GM21526 (cell line): Measurements from ENCODE around the gene KIF17.

Source experiments
- ATAC-seq: cut with Tn5 transposase; IDR thresholded peaks from one replicate; pipeline ENCODE4 v1.9.1; 2021; ENCODE audit warnings: moderate library complexity; ENCODE audit not compliant: unreplicated experiment, low FRiP score

Gene KIF17

DNA sequence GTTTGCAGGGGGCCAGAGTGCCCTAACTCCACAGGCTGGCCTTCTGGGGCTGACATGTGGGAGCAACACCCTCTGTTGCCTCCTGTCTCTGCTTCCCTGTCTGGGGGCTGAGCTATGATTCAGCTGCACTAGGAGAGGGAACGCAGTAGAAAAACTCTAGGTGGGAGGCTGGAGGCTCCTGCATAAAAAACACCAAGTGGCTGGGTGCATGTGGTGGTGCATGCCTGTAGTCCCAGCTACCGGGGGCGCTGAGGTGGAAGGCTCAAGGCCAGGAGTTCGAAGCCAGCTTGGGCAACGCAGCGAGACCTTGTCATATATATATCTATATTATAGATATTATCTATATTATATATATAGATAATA is 5.6 kb downstream of the KIF17 start:
- ATAC-seq: no peak

DNA sequence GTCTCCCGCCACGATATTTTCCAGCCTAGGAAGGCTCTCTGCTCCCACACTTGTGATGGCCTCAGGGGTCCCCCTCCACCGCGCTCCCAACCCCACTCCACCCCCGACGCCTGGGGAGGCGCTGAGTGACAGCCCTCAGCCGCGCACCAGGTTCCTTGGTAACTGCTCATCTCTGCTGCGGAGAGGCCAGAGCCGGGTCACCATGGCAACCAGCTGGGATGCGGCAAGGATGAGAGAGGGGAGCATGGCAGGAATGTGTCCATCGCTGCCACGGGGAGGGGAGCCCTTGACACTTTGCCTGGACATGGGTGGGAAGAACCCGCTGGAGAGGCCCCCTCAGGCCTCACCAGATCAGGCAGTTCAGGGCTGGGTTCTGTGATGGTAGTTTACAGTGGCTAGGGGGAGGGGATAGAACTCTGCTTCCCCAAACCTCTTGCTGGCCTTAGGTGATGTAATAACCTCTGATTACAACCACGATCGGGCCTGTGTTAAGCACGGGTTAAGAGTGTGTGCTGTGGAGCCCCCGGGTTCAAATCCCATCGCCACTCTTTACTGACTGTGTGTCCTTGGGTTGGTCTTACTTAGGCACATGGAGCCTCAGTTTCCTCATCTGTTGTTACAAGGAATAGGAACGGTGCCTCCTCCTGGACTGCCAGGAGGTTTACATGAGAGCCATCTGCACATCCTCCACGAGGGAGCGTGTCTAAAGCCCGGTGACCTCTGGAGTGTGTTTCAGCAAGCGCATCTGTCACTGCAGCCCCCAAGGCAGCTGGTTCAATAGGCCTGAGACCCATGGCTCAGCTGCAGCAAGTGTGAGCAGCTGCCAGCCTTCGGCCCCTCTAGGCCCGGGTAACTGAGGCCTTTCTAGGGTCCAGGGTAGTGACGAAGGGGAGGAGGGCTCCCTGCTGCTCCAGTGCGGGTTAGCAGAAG is 6.3 kb downstream of the KIF17 start:
- ATAC-seq: no peak

DNA sequence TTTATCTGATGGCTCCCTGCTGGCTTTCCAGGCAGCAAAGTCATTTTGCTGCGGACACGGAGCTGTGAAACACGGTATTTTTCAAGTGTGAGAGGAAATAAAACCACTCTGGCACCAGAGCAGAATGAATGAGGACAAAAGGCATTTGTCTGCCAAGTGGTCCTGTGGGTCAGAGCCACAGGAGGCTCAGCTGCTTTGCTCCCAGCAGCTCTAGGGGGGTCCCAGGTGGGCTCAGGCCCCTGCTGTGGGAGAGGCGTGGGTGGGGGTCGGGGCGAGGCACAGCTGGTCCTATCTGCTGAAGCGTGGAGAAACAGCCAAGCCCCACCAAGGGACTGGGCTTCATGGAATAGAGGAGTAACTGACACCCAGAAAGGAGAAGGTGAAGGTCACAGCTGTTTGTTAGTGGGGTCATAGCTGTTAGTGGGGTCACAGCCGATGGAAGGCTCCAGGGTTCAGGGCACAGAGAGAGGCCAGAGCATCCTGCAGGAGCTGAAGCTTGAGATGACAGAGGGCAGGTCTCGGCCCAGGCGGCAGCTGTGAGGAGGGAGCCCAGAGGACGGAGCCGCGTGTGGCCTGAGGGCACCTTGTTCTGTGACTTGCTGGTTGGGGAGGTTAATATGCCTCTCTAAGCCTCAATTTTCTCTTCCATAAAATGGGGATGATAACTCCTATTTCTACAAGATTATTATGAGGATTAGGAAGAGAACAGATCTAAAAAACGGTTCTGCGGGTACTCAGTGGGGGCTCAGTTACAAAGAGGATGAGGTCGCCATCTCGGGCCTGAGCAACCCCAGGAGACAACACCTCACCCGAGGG is 7.1 kb downstream of the KIF17 start:
- no peak for ATAC-seq

DNA sequence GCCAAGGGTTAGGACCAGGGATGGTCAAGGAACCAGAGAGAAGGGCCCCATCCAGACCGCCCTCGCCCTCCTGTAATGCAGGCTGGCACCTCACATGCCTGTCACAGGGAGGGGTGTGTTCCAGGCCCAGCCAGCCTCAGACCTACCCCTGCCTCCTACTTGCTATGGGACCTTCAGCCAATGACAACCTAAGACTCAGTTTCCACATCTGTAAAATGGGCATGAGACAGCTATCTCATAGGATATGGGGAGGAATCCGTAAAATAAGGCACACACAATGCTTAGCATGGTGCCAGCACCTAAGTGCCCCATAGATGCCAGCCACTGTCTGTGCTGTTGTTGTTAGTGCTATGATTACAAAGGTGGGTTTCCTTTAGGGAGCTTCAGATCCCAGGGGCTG is 7.9 kb downstream of the KIF17 start:
- ATAC-seq: no peak

DNA sequence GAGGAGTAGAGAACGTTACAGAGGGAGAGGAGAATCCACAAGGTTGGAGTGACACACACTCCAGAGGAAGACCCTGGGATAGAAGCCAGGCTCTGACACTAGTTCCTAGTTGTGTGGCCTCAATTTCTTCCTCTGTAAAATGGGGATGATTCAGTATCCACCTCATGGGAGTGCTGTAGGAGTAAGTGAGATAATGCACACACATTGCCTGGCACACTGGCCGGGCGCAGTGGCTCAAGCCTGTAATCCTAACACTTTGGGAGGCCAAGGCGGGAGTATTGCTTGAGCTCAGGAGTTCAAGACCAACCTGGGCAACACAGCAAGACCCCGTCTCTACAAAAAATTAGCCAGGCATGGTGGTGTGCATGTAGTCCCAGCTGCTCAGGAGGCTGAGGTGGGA is 8.9 kb downstream of the KIF17 start:
- ATAC-seq: no peak

DNA sequence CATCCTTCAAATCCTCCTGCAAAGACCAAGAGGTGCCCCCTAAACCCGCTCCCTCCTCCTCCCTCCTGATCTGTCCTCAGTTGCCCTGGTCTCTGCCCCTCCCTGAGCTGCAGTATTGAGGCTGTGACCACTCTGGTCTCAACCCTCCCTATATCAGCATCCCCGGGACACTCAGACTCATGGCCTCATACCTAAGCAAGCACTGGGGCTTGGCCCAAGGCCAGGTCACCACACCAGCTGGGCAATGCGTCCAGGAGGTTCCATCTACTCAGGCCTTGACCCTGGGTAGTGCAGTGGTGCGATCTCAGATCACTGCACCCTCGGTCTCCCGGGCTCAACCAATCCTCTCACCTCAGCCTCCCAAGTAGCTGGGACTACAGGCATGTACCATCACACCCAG is 9.8 kb downstream of the KIF17 start:
- no peak for ATAC-seq

DNA sequence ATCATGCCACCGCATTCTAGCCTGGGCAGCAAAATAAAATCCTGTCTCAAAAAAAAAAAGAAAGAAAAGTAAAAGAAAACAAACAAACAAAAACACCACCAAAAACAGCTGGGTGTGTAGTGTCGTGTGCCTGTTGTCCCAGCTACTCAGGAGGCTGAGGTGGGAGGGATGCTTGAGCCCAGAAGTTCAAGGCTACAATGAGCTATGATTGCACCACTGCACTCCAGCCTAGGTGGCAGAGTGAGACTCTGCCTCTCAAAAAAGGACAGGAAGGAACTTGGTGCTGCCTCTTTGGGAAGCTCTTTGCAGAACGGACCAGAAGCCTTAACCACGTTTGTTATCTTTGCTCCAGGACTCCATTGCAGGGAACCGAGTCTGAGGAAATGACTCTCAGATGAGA is 11.0 kb downstream of the KIF17 start:
- ATAC-seq: no peak

DNA sequence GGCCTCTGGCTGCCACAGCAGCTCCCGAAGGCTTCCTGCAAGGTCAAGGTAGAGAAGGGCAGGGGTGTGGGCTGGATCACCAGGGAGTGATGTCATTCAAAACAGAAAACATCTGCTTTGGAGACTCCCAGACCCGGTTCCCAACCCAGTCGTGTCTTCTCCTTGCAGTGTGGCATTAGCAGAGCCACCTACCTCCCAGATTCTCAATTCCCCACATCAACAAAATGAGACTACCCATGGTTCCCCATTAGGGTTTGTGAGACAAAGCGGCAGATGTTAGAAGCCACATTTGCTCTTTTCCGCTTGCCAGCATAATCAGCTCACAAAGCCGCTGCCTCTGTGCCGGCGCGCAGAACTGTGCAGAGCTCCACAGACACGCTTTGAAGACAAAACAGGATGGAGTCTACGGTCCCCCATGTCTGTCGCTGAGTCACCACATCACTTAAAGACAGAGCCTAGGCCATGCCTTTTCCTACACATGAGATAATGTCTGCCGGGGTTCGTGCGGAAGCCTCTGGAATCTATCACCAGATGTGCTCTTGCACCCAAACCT is 12.5 kb downstream of the KIF17 start:
- no peak for ATAC-seq

DNA sequence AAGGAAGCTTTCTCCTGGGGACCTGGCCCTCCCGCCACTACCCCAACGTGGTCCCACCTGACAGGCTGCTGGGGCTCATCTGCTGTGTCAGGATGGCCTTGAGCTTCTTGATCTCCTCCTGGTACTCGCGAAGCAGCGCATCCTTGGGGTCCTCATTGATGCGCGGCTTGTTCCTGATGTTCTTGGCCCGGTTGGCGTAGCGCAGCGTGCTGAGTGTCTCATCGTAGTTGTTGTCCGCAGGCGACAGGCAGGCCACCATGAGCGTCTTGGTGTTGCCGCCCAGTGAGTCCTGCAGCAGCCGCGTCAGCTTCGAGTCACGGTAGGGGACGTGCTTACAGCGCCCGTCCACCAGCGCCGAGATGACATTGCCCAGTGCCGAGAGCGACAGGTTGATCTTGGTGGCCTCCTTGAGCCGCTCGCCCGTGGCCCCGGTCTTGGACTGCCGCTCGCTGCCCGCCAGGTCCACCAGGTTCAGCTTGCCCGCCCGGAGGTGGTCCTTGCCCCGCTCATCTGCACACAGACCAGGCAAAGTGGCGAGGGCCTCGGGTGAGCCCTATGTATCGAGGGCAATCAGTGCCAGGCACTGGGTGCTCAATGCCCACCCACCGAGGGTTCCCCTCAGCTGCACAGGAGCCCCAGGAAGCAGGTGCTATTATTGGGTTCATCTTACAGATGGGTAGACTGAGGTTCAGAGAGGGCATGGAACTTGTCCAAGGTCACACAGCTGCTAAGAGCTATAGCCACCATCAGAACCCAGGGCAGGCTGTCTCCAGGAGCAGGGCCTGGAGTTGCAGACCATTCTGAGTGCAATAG is 13.2 kb downstream of the KIF17 start:
- no peak for ATAC-seq

DNA sequence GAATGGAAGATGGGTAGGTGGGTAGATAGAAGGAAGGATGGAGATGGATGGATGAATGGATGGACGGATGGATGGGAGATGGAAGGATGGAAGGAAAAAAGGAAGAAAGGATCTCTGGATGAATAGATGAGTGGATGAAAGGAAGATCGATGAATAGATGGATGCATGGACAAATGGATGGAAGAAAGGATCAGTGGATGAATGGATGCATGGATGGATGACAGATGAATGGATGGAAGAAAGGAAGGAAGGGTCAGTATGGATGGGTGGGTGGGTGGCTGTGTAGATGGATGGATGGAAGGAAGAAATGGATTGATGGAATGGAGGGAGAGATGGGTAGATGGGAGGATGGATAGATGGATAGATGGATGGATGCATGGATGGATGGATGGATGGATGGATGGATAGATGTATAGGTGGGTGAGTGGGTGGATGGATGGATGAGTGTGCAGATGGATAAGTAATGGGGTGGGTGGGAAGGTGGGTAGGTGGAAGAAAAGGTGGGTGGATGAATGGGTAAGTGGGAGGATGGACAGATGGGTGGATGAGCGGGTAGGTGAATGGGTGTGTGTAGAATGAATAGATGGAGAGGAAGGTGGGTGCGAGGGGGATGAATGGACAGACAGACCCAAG is 14.6 kb downstream of the KIF17 start:
- no peak for ATAC-seq

DNA sequence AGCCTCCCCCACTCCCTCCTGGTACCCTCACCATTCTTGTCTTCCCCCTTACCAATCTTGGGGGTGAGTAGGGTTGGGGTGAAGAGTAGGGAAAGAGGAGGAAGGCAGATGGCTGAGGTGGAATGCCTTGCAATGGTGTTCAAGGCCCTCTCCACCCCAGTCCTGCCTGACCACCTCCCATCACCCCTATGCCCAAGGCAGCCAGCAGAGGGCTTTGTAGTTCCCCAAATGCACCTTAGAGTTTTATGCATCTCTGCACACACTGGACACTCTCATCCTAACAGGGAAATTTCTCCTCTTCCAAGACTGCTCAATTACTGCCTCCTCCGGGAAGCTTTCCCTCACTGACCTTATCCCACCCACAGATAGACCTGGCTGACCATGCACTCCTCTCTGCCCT is 15.4 kb downstream of the KIF17 start:
- ATAC-seq: no peak

DNA sequence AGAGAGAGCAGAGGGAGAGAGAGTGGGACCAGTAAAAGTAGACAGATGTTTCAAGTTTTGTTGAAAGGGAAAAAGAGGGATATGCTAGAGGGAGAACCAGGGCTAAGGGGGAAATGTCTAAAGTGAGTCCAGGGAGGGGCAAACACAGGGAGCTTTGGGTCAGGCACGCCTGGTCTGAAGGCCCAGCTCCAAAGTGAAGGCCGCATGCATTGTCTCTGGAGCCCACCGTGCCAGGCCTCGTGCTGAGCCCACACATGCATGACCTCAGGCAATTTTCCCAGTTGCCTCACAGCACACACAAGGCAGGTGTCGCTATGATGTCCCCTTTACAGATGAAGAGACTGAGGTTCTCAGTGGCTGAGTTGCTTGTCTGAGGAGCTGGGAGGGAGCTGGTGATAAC is 16.0 kb downstream of the KIF17 start:
- ATAC-seq: no peak

DNA sequence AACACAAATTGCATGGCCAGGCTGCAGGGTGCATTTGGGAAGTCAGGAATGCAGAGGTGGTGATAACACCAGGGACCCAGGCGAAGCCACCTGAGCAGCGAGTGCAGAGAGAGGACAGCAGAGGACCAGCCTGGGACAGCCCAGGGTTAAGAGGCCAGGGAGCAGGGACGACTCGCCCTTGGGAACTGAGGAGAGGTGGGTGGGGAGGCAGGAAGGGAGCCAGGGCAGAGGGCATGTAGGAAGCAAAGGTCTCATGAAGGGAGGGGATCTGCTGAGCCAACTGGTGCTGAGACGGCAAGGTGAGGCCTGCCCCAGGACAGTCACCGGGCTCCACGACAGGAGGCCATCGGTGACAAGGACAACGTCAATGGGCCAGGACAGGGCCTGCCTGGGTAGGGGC is 16.4 kb downstream of the KIF17 start:
- ATAC-seq: no peak

DNA sequence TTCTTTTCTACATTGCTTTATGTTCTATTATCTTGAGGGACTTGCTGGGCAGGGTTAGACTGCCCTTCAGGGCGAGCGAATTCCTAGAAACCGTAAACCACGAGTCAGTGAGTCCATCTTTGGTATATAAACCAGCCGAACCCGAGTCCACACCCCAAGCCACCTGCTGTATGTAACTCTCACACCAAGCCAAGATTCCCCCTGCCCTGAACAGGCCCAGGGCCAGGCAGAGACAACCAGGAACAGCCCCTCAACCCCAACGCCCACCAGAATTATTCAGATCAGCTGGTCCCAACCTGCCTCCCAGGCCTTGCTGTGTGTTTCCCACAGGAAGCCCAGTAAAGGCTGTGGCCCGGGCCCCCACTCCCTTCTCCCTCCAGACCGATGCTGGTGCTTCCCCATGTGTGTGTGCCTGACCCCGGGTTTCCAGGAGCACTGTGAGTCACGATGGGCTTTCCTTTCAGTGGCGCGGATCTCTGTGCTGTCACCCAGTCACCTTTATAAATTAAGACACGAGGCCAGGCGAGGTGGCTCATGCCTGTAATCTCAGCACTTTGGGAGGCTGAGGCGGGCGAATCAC is 17.1 kb downstream of the KIF17 start:
- ATAC-seq: no peak

DNA sequence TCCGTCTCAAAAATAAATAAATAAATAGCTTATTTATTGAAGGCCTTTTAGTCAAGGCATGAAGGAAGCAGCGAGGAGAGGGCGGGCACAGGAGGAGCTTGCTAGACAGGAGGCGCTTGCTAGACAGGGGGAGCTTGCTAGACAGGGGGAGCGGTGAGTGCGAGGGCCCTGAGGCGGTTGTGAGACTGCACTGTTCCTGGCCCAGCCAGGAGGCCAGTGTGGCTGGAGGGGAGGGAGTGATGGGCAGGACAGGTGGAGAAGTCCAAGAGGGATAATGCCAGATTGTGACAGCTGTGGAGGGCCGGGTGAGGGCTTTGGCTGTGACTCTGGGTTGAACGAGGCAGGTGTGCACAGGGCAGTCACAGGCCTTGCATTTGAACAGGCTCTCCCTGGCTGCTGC is 18.2 kb downstream of the KIF17 start:
- ATAC-seq: no peak

DNA sequence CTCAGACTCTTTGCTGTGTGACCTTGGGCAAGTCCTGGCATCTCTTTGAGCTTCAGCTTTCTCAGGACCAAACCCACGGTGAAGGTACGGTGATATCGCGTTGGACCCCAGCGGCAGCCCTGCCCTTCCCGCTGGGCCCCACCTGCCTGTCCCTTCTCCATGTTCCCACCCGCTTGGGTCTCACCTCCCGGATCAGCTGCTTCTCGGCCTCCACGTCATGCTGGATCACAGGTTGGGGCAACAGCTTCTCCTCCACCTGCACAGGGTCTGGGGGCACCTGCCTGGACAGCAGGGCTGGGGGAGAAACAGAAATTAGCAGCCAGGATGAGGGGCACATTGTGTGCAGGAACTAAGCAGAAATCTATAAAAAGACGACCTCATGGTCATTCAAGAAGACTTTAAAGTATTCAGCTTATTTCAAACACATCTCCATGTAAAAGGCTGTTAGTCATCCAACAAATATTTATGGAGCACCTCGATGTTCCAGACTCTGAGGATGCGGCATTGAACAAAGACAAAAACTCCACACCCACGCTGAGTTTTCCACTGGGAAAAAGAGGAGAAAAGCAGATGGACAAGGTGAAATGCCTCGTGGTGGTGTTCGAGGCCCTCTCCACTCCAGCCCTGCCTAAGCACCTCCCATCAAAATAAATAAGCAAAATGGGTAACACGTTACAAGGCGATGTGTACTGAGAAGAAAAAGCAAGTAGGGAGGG is 19.5 kb downstream of the KIF17 start:
- no peak for ATAC-seq

DNA sequence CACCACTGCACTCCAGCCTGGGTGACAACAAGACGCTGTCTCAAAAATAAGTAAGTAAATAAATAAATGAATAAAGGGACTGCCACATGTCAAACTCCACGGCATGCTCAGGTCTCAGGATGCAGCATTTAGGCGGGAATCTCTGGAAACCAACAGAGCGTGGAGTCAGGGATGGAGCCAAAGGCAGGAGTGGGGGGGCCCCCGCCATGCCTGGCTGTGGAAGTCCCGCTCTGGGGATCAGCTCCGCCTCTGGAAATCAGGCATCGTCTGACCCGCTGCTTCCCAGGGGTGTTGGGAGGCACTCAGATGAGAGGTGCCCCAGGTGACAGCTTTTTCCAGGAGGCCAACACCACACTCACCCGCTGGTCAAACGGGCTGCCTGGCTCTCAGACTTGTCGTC is 20.2 kb downstream of the KIF17 start:
- ATAC-seq: no peak

DNA sequence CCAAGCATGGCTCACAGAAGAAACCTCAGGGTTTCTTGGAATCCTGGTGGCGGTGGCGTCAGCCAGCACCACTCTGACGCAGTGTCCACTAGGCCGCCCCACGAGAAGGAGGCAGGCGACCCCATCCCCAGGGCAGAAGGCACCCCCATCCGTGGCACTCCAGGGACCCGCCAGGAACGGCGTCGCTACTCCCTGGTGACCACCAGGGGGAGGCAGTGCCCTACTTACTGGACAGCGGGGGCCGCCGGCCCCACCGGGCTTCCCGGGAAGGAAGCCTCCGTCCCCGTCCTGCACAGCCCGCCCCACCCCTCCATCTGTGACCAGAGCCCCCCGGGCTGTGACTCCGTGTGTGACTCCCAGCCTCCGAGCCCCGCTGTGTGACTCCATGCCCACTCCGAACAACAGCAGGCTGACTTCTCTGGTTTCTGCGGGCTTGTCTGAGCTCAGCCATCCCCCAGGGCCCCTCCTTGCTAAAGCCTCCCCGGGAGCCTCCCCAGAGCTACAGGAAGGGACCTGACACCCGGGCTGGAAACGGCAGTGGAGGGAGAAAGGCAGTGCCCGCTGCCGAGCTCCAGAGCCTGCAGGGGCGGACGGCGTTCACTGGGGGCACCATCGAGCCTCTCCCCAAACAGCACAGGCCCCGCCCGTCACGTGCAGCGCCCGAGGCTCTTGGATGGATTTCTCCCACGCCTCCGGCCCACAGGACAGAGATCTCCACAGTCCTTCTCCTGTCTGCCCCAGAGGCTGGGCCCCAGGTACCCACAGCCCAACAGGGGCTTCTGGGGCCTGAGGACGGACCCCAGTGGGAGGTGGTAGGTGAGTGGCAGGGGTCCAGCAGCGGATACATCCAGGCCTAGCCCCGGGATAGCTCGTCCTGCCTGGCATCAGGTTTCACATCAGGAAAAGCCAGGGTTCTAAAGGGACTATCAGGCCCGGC is 21.1 kb downstream of the KIF17 start:
- ATAC-seq: no peak
